Endothelial cell of umbilical vein (primary cell): ENCODE measurements around the gene CDCA3. TPM values are rescaled to one million over a fixed set of nuclear protein-coding genes. Genes with fewer than 3 reads are reported as not detected.
A peak's percentile ranks its signal among the peaks of the same experiment; 100 is the strongest.

Experiments used
- BruUV-seq: library from RNA; stranded (reverse); fragments of 400-500 nt; replicated peaks from 2 replicates; lab custom pipeline; 2021; lab: Mats Ljungman, UMichigan
- CTCF ChIA-PET: fragments of 300-600, 350-600 bp; sonication (Branson Sonifier 250); formaldehyde crosslinking; loops from one replicate; lab custom pipeline; 2021; ENCODE audit warnings: antibody characterized with exemption, inconsistent platforms; lab: Charles Lee
- POLR2A ChIA-PET: fragments of 300-600, 350-600 bp; sonication (Branson Sonifier 250); formaldehyde crosslinking; loops from one replicate; lab custom pipeline; 2021; ENCODE audit warnings: antibody characterized with exemption, inconsistent platforms; lab: Charles Lee
- DNase-seq: peaks from one replicate; pipeline ENCODE4 v3.0.0-alpha.2; 2011; ENCODE audit warnings: low read depth, low spot score
- FAIRE-seq: peaks from 2 replicates; lab custom pipeline; 2011; peaks lifted over from hg19 to GRCh38; lab: Jason Lieb, UNC
- H2AFZ ChIP-seq: 2 replicates; pipeline ENCODE4 v1.6.0; 2012; ENCODE audit warnings: low read depth, low read length, control low read depth, inconsistent platforms
- H3K27ac ChIP-seq: 2 replicates; pipeline ENCODE4 v1.5.1; 2011; ENCODE audit warnings: low read depth, mild to moderate bottlenecking, control low read depth, low read length, moderate library complexity; ENCODE audit not compliant: insufficient read depth
- H3K27me3 ChIP-seq, 2 experiments: 2 replicates each; pipeline versions ENCODE4 v1.6.0 to v1.6.1; 2011; ENCODE audit warnings: low read length in 2 of 2, mixed read lengths in 1 of 2; ENCODE audit not compliant: control insufficient read depth in 2 of 2, insufficient read depth in 2 of 2
- H3K36me3 ChIP-seq, 2 experiments: 2 replicates in 1 of 2; 3 replicates in 1 of 2; pipeline ENCODE4 v1.5.1; 2011; ENCODE audit warnings: low read length in 2 of 2, mild to moderate bottlenecking in 1 of 2, moderate library complexity in 1 of 2; ENCODE audit not compliant: control insufficient read depth in 2 of 2, insufficient read depth in 2 of 2; ENCODE audit errors: extremely low read depth in 1 of 2
- H3K4me1 ChIP-seq: 3 replicates; pipeline ENCODE4 v1.5.1; 2011; ENCODE audit warnings: mild to moderate bottlenecking, low read length; ENCODE audit not compliant: control insufficient read depth, insufficient read depth; ENCODE audit errors: extremely low read depth
- H3K4me2 ChIP-seq: 2 replicates; pipeline ENCODE4 v1.6.1; 2011; ENCODE audit warnings: low read length, control low read depth, mixed read lengths; ENCODE audit not compliant: insufficient read depth
- H3K4me3 ChIP-seq, 3 experiments: fragments of 200-600 bp in 1 of 3; sonication (generic), shearing (Covaris generic) in 1 of 3; replicated peaks in 1 of 3; 2 replicates each; pipeline ENCODE4 v1.5.1; 2011 to 2016; ENCODE audit warnings: control low read depth in 3 of 3, low read length in 3 of 3, mild to moderate bottlenecking in 2 of 3, inconsistent platforms in 1 of 3, low read depth in 1 of 3, moderate library complexity in 1 of 3; ENCODE audit not compliant: insufficient read depth in 1 of 3
- H3K79me2 ChIP-seq: 2 replicates; pipeline ENCODE4 v1.6.0; 2012; ENCODE audit warnings: low read length, inconsistent platforms; ENCODE audit not compliant: control insufficient read depth, insufficient read depth
- H3K9ac ChIP-seq: replicated peaks from 2 replicates; pipeline ENCODE3; 2011; ENCODE audit warnings: low read length, control low read depth; ENCODE audit not compliant: insufficient read depth; ENCODE audit errors: extremely low read depth
- H3K9me1 ChIP-seq: replicated peaks from 3 replicates; pipeline ENCODE4 v1.6.0; 2011; ENCODE audit warnings: mild to moderate bottlenecking, low read length; ENCODE audit not compliant: control insufficient read depth, insufficient read depth; ENCODE audit errors: extremely low read depth
- H3K9me3 ChIP-seq: replicated peaks from 2 replicates; pipeline ENCODE4 v1.5.1; 2012; ENCODE audit warnings: low read length, inconsistent platforms; ENCODE audit not compliant: control insufficient read depth, insufficient read depth
- H4K20me1 ChIP-seq: replicated peaks from 2 replicates; pipeline ENCODE3; 2011; ENCODE audit warnings: mild to moderate bottlenecking, low read length; ENCODE audit not compliant: control insufficient read depth, insufficient read depth; ENCODE audit errors: extremely low read depth
- EZH2 ChIP-seq: IDR thresholded peaks from 2 replicates; pipeline ENCODE4 v1.6.1; 2012; ENCODE audit warnings: borderline replicate concordance, low read depth, mild to moderate bottlenecking, moderate library complexity, low read length, inconsistent platforms; ENCODE audit not compliant: severe bottlenecking
- FOS ChIP-seq: IDR thresholded peaks from 2 replicates; pipeline ENCODE4 v1.6.1; 2011; ENCODE audit warnings: mild to moderate bottlenecking, low read length, moderate library complexity, borderline replicate concordance; ENCODE audit not compliant: insufficient read depth
- GATA2 ChIP-seq: IDR thresholded peaks from 2 replicates; pipeline ENCODE4 v1.7.0; 2011; ENCODE audit warnings: low read depth, mild to moderate bottlenecking, moderate library complexity, mixed read lengths, low read length; ENCODE audit not compliant: insufficient read length, insufficient read depth
- MAX ChIP-seq: IDR thresholded peaks from 2 replicates; pipeline ENCODE4 v1.6.1; 2011; ENCODE audit not compliant: insufficient read depth, insufficient read length
- POLR2A ChIP-seq: IDR thresholded peaks from 2 replicates; pipeline ENCODE4 v1.6.1; 2012; ENCODE audit warnings: low read depth, mild to moderate bottlenecking, control low read depth, low read length
- POLR2AphosphoS5 ChIP-seq: IDR thresholded peaks from 2 replicates; pipeline ENCODE4 v1.6.1; 2012; ENCODE audit warnings: low read depth, mild to moderate bottlenecking, control low read depth, low read length, moderate library complexity; ENCODE audit not compliant: insufficient read depth
- dilution Hi-C: fragments of 300-500 bp; cut with MboI; formaldehyde crosslinking; loops from one replicate; pipeline ENCODE4 v1.15.0; 2019; ENCODE audit warnings: low sequenced_read_pairs; ENCODE audit not compliant: extremely low pct_ligation_motif_present
- intact Hi-C: fragments of 100-400 bp; cut with micrococcal nuclease; formaldehyde crosslinking; loops from one replicate; pipeline ENCODE4 v1.10.0; 2022
- polyA plus RNA-seq, 4 experiments: library from polyadenylated mRNA; depleted of rRNA in 3 of 4; stranded (reverse) in 3 of 4; unstranded in 1 of 4; fragments of >200 nt; gene quantifications; 2 replicates each; pipeline versions ENCODE4 v1.2.1 to v1.2.3, GENCODE V29; 2011 to 2012; ENCODE audit warnings: missing spikeins in 1 of 4
- total RNA-seq: library from RNA; stranded (reverse); gene quantifications from 2 replicates; pipeline ENCODE4 v1.2.3, GENCODE V29; 2021

The CDCA3 gene
- total and polyA plus RNA-seq, 2 donors (not counting 3 experiments of a cell fraction or from before 2014, with no cell fraction given), result 44.3 to 53.5 TPM

- CTCF ChIA-PET, result interaction anchor here (0.8 to 3.9 kb wide), 8 partner anchors 15 to 241 kb away, joined by 3 to 43 read pairs (median 12); partner anchors contain the start of genes C1RL, CDCA3, MLF2 and USP5
- POLR2A ChIA-PET, result interaction anchor here (0.6 to 2.4 kb wide), 17 partner anchors 15 to 794 kb away, joined by 3 to 48 read pairs (median 4); partner anchors contain the start of genes C12orf57, CDCA3, LRRC23 and MLF2
- peaks cover 37% of the 10 kb centered on the region for H3K79me2 ChIP-seq
- H3K9me3 ChIP-seq, result no peaks in the 10 kb centered on the region
- H3K27me3 ChIP-seq, result no peaks in the 10 kb centered on the region
- H3K4me2 ChIP-seq, result peak within 1 kb of the TSS; percentile 75
- DNase-seq (peak; percentile 78), FAIRE-seq (peak; percentile 86)
- no peaks in the 10 kb centered on the region for H3K9me1 ChIP-seq
- H4K20me1 ChIP-seq, result no peaks in the 10 kb centered on the region
- peak within 1 kb of the TSS; percentile 68 for H2AFZ ChIP-seq
- peak within 1 kb of the TSS; percentile 43 for H3K27ac ChIP-seq
- no peak for TF ChIP-seq FOS
- peak; percentile 99 for TF ChIP-seq POLR2AphosphoS5
- TF ChIP-seq GATA2, result no peak
- TF ChIP-seq EZH2, result no peak
- TF ChIP-seq POLR2A, result peak; percentile 98
- TF ChIP-seq MAX, result no peak
- dilution Hi-C loops, result no loop called here
- H3K4me3 ChIP-seq, result peak within 1 kb of the TSS; percentile 60 to 95 (median 75)
- H3K9ac ChIP-seq, result peak within 1 kb of the TSS; percentile 67
- H3K4me1 ChIP-seq, result peaks cover 32% of the 10 kb centered on the region
- intact Hi-C loops, result loop anchor here (1.0 kb wide), 1 partner anchor 15 kb away; the partner anchor contains the start of gene USP5
- peaks cover 2 to 33% of the 10 kb centered on the region in 2 experiments for H3K36me3 ChIP-seq
- no TSS peak for BruUV-seq
Measured at GRCh38 chr12:6867413-6868210, 16.5 kb upstream of the CDCA3 start, which contains the start of gene TPI1. Gene TPI1 (plus strand): TSS chr12:6867531. CDS start chr12:6867567, 36 bp downstream.
